Lung (tissue), 12 donors: Measurements from ENCODE around the gene SDCBP2. TPM values are rescaled to one million over a fixed set of nuclear protein-coding genes. Genes with fewer than 3 reads are reported as not detected.

Experiments used
- ATAC-seq: fragments of 200-7000 bp; cut with Tn5 transposase; one replicate; pipeline ENCODE4 v1.9.1; 2020; ENCODE audit warnings: moderate number of reproducible peaks; ENCODE audit not compliant: insufficient read depth, low FRiP score
- DNase-seq, 3 donors: peaks; one replicate each; pipeline ENCODE4 v3.0.0-alpha.2; 2013 to 2017
- H3K27ac ChIP-seq, 2 donors: one replicate each; pipeline ENCODE4 v1.5.1; 2013; ENCODE audit warnings: mild to moderate bottlenecking in 2 of 2, moderate library complexity in 2 of 2, control low read depth in 1 of 2, inconsistent platforms in 1 of 2, low read depth in 1 of 2, low read length in 1 of 2
- H3K27me3 ChIP-seq, 3 donors: one replicate each; pipeline ENCODE4 v1.5.1; 2013; ENCODE audit warnings: low read length in 2 of 3; ENCODE audit not compliant: control insufficient read depth in 3 of 3, insufficient read depth in 3 of 3
- H3K36me3 ChIP-seq, 4 donors: one replicate each; pipeline ENCODE4 v1.5.1; 2013; ENCODE audit warnings: low read length in 4 of 4, mild to moderate bottlenecking in 1 of 4, moderate library complexity in 1 of 4; ENCODE audit not compliant: control insufficient read depth in 4 of 4, insufficient read depth in 4 of 4
- H3K4me1 ChIP-seq, 5 donors: one replicate each; pipeline ENCODE4 v1.5.1; 2013; ENCODE audit warnings: low read length in 5 of 5, mild to moderate bottlenecking in 2 of 5, moderate library complexity in 1 of 5; ENCODE audit not compliant: control insufficient read depth in 5 of 5, insufficient read depth in 5 of 5
- H3K4me3 ChIP-seq: one replicate; pipeline ENCODE4 v1.5.1; 2013; ENCODE audit warnings: mild to moderate bottlenecking, control low read depth, moderate library complexity
- H3K9ac ChIP-seq, 2 donors: one replicate each; pipeline ENCODE4 v1.5.1; 2013; ENCODE audit warnings: low read length in 2 of 2, control low read depth in 1 of 2; ENCODE audit not compliant: insufficient read depth in 1 of 2
- H3K9me3 ChIP-seq, 4 donors: one replicate each; pipeline ENCODE4 v1.5.1; 2013; ENCODE audit warnings: low read length in 3 of 4, mild to moderate bottlenecking in 1 of 4, moderate library complexity in 1 of 4; ENCODE audit not compliant: control insufficient read depth in 4 of 4, insufficient read depth in 3 of 4
- CTCF ChIP-seq: IDR thresholded peaks from 2 replicates; pipeline ENCODE4 v1.5.1; 2012; ENCODE audit warnings: mild to moderate bottlenecking; ENCODE audit errors: control extremely low read depth, extremely low read depth
- WGBS, 2 donors: extraction: QIAGEN DNeasy Blood & Tissue Kit; methylation state at CpG; one replicate each; pipeline ENCODE4 v1.1.7; 2013; 5-methylcytosine and 5-hydroxymethylcytosine counted together
- polyA plus RNA-seq, 2 donors: library from polyadenylated mRNA; stranded (reverse); fragments of 200-250 nt; gene quantifications; one replicate each; pipeline ENCODE4 v1.2.1, GENCODE V29; 2013
- total RNA-seq, 2 donors: library from RNA; depleted of rRNA in 1 of 2; stranded (reverse); fragments of >200 nt in 1 of 2; gene quantifications; one replicate each; pipeline ENCODE4 v1.2.1, GENCODE V29; 2014 to 2021
- donor health status: control.
- donor health status: control.
- donor health status: Bipolar disorder and iron deficiency.
- donor health status: healthy.
- donor health status: DM: yes; HTN: yes; CAD: no.

The SDCBP2 gene
- total and polyA plus RNA-seq, 4 donors, result 3.5 to 18.1 (median 12.5) TPM

- no peak overlapping the region for H3K4me3 ChIP-seq
- DNase-seq (no peak), ATAC-seq (no peak)
- H3K4me1 ChIP-seq, result peaks cover 0 to 7% (median 0%) of the 10 kb centered on the region in 5 donors
- no peaks in the 10 kb centered on the region for H3K27me3 ChIP-seq
- H3K36me3 ChIP-seq, result no peaks in the 10 kb centered on the region
- no peak for TF ChIP-seq CTCF
- no peak overlapping the region for H3K27ac ChIP-seq
- WGBS, 2 donors, result 95 to 97% methylated on average over 2 of the region's 2 CpGs
- no peak overlapping the region for H3K9ac ChIP-seq
- no peaks in the 10 kb centered on the region for H3K9me3 ChIP-seq
Measured at GRCh38 chr20:1297486-1297885, 31.5 kb downstream of the SDCBP2 start.

DNA sequence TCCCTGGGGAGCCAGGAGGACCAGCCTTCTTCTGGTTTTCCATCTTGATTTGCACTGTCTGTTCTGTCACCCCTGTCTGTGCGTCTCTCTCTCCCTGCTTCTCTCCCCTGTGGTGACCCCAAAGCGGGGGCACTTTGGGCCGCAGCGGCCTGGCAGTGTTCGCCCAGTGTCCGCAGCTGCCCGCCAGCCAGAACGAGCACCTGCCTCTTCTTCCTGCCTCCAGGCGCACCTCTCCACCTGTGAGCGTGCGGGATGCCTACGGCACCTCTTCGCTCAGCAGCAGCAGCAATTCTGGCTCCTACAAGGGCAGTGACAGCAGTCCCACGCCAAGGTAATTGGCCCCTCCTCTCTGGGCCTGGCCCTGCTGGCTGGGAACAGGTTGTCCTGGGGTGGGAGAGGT is 32.0 kb downstream of the SDCBP2 start:
- Histone ChIP-seq H3K27ac (no peak overlapping the region), H3K4me1 (peaks cover 0 to 7% (median 0%) of the 10 kb centered on the region in 5 donors), H3K9me3 (no peaks in the 10 kb centered on the region), H3K9ac (no peak overlapping the region), H3K27me3 (no peaks in the 10 kb centered on the region), H3K36me3 (no peaks in the 10 kb centered on the region), H3K4me3 (no peak overlapping the region)
- no peak for TF ChIP-seq CTCF
- 90 to 97% methylated on average over 14 of the region's 14 CpGs for WGBS, 2 donors
- ATAC-seq (no peak), DNase-seq (no peak)

GRCh38 chr20:1296117-1296610 is 32.8 kb downstream of the SDCBP2 start:
- Histone ChIP-seq H3K9ac (no peak overlapping the region), H3K4me1 (peaks cover 0 to 10% (median 4%) of the 10 kb centered on the region in 5 donors), H3K36me3 (no peaks in the 10 kb centered on the region), H3K4me3 (no peak overlapping the region), H3K27me3 (no peaks in the 10 kb centered on the region), H3K9me3 (no peaks in the 10 kb centered on the region), H3K27ac (no peak overlapping the region)
- 95 to 96% methylated on average over 20 of the region's 20 CpGs for WGBS, 2 donors
- no peak for TF ChIP-seq CTCF
- ATAC-seq (no peak), DNase-seq (no peak)
